HL-60 (cell line): ENCODE measurements around the gene GPC5.
"Not testable (repeated sequence)": the region's sequence is repeated elsewhere in the genome, so short reads cannot be mapped to it uniquely, and the experiment has no call there.

Source experiments
- DNase-seq, 2 experiments: peaks; one replicate each; pipeline ENCODE4 v3.0.0-alpha.2; 2010 to 2020; ENCODE audit warnings: low read depth in 1 of 2, low spot score in 1 of 2
- H3K27ac ChIP-seq: fragments of 250-450 bp; sonication (Bioruptor Pico); replicated peaks from 2 replicates; pipeline ENCODE4 v1.5.1; 2020; ENCODE audit warnings: mild to moderate bottlenecking, moderate library complexity
- H3K27me3 ChIP-seq: fragments of 250-450 bp; sonication (Bioruptor Pico); 2 replicates; pipeline ENCODE4 v1.5.1; 2021; ENCODE audit warnings: mild to moderate bottlenecking, moderate library complexity; ENCODE audit not compliant: insufficient read depth, poor library complexity, severe bottlenecking
- H3K4me3 ChIP-seq: replicated peaks from 2 replicates; pipeline ENCODE4 v1.5.1; 2011; ENCODE audit warnings: mild to moderate bottlenecking, control low read depth, low read length; ENCODE audit not compliant: insufficient read depth
- CTCF ChIP-seq: IDR thresholded peaks from one replicate; pipeline ENCODE4 v1.5.1; 2011; ENCODE audit warnings: low read length, control low read depth, inconsistent platforms; ENCODE audit not compliant: insufficient read depth
- GABPA ChIP-seq: IDR thresholded peaks from 2 replicates; pipeline ENCODE4 v1.6.1; 2012; ENCODE audit warnings: low read depth
- POLR2AphosphoS5 ChIP-seq: IDR thresholded peaks from 2 replicates; pipeline ENCODE4 v1.6.1; 2012; ENCODE audit warnings: low read depth
- REST ChIP-seq: IDR thresholded peaks from 2 replicates; pipeline ENCODE4 v1.6.1; 2012; ENCODE audit warnings: low read depth; ENCODE audit not compliant: insufficient replicate concordance
- SPI1 ChIP-seq: IDR thresholded peaks from 2 replicates; pipeline ENCODE4 v1.6.1; 2012; ENCODE audit warnings: low read depth, mild to moderate bottlenecking, borderline replicate concordance

GPC5 gene

GRCh38 chr13:91426913-91427312 lies 28.5 kb downstream of the GPC5 start:
- Histone ChIP-seq H3K4me3 (no peak overlapping the region), H3K27ac (no peak overlapping the region), H3K27me3 (no peaks in the 10 kb centered on the region)
- no peak for DNase-seq
- TF ChIP-seq CTCF (no peak), POLR2AphosphoS5 (no peak), REST (no peak)

DNA sequence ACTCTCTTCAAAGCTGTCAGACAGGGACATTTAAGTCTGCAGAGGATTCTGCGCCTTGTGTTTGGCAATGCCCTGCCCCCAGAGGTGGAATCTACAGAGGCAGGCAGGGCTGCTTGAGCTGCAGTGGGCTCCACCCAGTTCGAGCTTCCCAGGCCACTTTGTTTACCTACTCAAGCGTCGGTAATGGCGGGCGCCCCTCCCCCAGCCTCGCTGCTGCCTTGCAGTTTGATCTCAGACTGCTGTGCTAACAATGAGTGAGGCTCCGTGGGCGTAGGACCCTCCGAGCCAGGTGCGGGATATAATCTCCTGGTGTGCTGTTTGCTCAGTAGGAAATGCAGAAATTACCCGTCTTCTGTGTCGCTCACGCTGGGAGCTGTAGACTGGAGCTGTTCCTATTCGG lies 40.3 kb downstream of the GPC5 start:
- H3K27ac ChIP-seq, H3K4me3 ChIP-seq, H3K27me3 ChIP-seq, DNase-seq: not testable (repeated sequence)

DNA sequence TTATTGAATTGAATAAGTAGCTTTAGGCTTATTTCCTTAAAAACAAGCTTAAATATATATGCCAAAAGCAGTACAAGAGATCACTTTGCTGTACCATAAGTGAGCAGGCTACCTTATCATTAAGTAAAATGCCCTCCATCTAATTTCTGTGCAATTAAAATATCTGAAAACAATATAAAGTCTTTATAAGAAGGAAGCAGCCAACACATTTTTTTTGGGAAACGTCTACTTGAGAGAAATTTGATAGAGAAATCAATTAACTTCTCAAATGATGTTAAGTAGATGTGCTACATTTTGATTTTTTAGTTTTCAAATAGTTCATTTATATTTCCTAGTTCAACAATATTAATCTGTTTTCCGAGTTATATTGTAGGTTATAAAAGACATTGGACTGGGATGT lies 52.5 kb downstream of the GPC5 start:
- Histone ChIP-seq H3K4me3 (no peak overlapping the region), H3K27ac (no peak overlapping the region), H3K27me3 (no peaks in the 10 kb centered on the region)
- no peak for TF ChIP-seq CTCF
- TF ChIP-seq SPI1: no peak
- no peak for TF ChIP-seq POLR2AphosphoS5
- no peak for TF ChIP-seq GABPA
- DNase-seq: no peak

GRCh38 chr13:91454666-91455065 lies 56.2 kb downstream of the GPC5 start:
- no peak overlapping the region for H3K4me3 ChIP-seq
- no peak for TF ChIP-seq GABPA
- TF ChIP-seq REST: no peak
- TF ChIP-seq POLR2AphosphoS5: no peak
- no peak for TF ChIP-seq SPI1
- TF ChIP-seq CTCF: no peak
- no peak overlapping the region for H3K27ac ChIP-seq
- no peaks in the 10 kb centered on the region for H3K27me3 ChIP-seq
- DNase-seq: no peak
